ENCODE measurements around the gene C12orf54. TPM values are rescaled to one million over a fixed set of nuclear protein-coding genes. Genes with fewer than 3 reads are reported as not detected.

C12orf54 gene
- total RNA-seq, 1 donor from 2014 or later: not detected

DNA sequence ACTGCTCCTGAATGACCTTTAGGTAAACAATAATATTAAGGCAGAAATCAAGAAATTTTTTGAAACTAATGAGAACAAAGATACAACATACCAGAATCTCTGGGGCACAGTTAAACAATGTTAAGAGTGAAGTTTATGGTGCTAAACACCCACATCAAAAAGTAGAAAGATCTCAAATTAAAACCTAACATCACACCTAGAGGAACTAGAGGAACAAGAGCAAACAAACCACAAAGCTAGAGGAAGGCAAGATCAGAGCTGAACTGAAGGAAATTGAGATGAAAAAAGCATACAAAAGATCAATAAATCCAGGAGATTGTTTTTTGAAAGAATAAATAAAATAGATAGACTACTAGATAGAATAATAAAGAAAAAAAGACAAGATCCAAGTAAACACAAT, 50.3 kb downstream of the C12orf54 start:
- Mint-ChIP-seq H3K27me3 (no peaks in the 10 kb centered on the region), H3K4me1 (peaks cover 6% of the 10 kb centered on the region), H3K36me3 (ENCODE audit: low read depth) (no peaks in the 10 kb centered on the region), H3K9me3 (peaks cover 14% of the 10 kb centered on the region), H3K27ac (no peak overlapping the region), H3K4me3 (no peak overlapping the region)
- intact Hi-C loops (cut with micrococcal nuclease): no loop called here
- no peak for DNase-seq

DNA sequence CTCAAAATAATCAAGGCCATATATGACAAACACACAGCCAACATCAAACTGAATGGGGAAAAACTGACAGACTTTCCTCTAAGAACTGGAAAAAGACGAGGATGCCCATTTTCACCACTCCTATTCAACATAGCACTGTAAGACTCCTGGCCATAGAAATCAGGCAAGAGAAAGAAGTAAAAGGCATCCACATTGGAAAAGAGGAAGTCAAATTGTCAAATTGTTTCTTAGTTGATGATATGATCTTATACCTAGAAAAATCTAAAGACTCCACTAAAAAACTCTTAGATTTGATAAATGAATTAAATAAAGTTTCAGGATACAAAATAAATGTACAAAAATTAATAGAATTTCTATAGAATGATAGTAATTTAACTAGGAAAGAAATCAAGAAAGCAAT, 54.3 kb downstream of the C12orf54 start:
- Mint-ChIP-seq H3K36me3 (ENCODE audit: low read depth) (no peaks in the 10 kb centered on the region), H3K4me3 (no peak overlapping the region), H3K27me3 (no peaks in the 10 kb centered on the region), H3K4me1 (peaks cover 9% of the 10 kb centered on the region), H3K27ac (no peak overlapping the region), H3K9me3 (peaks cover 14% of the 10 kb centered on the region)
- intact Hi-C loops (cut with micrococcal nuclease): no loop called here
- no peak for DNase-seq

DNA sequence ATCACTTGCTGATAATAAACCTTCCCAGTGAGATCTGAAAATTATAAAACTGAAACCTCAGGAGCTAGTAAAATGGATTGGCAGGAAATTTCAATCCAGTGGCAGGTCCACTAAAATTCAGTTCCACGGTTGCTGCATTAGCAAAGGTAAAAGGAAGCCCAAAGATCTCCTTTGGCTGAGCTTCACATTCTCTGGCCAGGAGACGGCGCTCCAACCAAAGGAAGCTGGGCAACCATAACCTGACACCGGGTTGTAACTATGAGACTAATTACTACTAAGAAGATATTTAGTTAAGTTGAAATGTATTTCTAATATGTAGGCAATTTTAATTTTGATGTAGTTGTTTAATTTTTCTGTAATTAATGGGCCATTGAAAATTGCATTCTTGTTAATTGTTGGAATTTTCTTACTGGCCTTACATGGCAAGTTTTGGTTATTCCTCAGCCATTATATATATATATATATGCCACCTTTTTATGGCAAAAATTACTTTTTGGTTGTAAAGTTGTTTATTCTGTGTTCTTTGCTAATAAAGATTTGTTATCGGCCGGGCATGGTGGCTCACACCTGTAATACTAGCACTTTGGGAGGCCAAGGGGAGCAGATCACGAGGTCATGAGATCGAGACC, 60.1 kb downstream of the C12orf54 start:
- peak; percentile 80 for DNase-seq
- H3K4me3 Mint-ChIP-seq: no peak overlapping the region
- H3K27me3 Mint-ChIP-seq: peaks cover 11% of the 10 kb centered on the region
- H3K9me3 Mint-ChIP-seq: peaks cover under 1% of the 10 kb centered on the region
- intact Hi-C loops (cut with micrococcal nuclease): loop anchor here (5.0 kb wide), 1 partner anchor 255 kb away; no protein-coding TSS in a partner anchor
- no peak overlapping the region for H3K27ac Mint-ChIP-seq
- peaks cover 3% of the 10 kb centered on the region for H3K4me1 Mint-ChIP-seq
- no peaks in the 10 kb centered on the region for H3K36me3 Mint-ChIP-seq (ENCODE audit: low read depth)

DNA sequence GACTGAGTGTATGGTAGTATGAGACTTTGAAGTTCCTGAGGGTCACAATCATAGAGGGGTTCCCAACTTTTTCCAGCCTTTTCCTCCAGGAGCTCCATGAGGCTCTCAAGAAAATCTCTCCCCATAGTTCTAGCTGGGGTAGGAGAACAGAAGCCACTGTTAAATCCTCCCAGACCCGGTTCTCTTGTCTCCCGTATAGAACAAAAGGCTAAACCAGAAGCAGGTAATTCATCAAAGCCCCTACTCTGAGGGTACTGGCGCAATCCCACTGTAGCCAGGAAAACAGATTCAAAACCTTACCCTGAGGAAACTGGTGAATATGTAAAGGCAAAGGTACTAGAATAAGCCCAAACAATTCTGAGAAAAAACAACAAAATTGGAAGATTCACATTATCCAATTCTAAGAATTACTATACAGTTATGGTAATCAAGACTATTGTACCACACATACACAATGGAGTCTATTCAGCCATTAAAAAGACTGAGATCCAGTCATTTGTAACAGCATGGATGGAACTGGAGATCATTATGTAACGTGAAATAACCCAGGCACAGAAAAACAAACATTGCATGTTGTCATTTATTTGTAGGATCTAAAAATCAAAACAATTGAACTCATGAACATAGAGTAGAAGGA, 63.7 kb downstream of the C12orf54 start:
- peaks cover 22% of the 10 kb centered on the region for H3K27me3 Mint-ChIP-seq
- DNase-seq: no peak
- H3K9me3 Mint-ChIP-seq: no peaks in the 10 kb centered on the region
- H3K4me1 Mint-ChIP-seq: no peaks in the 10 kb centered on the region
- H3K4me3 Mint-ChIP-seq: no peak overlapping the region
- intact Hi-C loops (cut with micrococcal nuclease): no loop called here
- H3K36me3 Mint-ChIP-seq (ENCODE audit: low read depth): no peaks in the 10 kb centered on the region
- no peak overlapping the region for H3K27ac Mint-ChIP-seq

Other genes starting within 250 kb of the C12orf54 start
- 6.7 and 7.6 TPM in 2 replicates for gene ZNF641, start 131.6 kb upstream of the C12orf54 start, total RNA-seq
- gene ANP32D, start 9.9 kb upstream of the C12orf54 start, total RNA-seq: not detected in 2 replicates
- gene OR8S1, start 43.1 kb downstream of the C12orf54 start, total RNA-seq: not detected in 2 replicates
- gene LALBA, start 87.5 kb downstream of the C12orf54 start, total RNA-seq: not detected in 2 replicates
- gene KANSL2, start 199.7 kb downstream of the C12orf54 start, total RNA-seq: 61.3 and 66.5 TPM in 2 replicates
- 68.7 and 70.9 TPM in 2 replicates for gene CCNT1, start 234.2 kb downstream of the C12orf54 start, total RNA-seq

All from activated CD4-positive, alpha-beta T cell treated with anti-CD3 and anti-CD28 coated beads, Interleukin-2, amount 10 ng/mL, durations not matched to agents 24 days and 14 days (primary cell).